Sciatic nerve (tissue), 2 donors: Measurements from ENCODE around the gene SLC37A1. TPM values are rescaled to one million over a fixed set of nuclear protein-coding genes. Genes with fewer than 3 reads are reported as not detected.
A peak's percentile ranks its signal among the peaks of the same experiment; 100 is the strongest.

Experiments used
- ATAC-seq: fragments of 200-7000 bp; cut with Tn5 transposase; one replicate; pipeline ENCODE4 v1.9.1; 2020; ENCODE audit warnings: mild to moderate bottlenecking, moderate library complexity
- DNase-seq: peaks from one replicate; pipeline ENCODE4 v3.0.0-alpha.2; 2020; ENCODE audit warnings: low spot score
- intact Hi-C: fragments of 100-400 bp; cut with DNase I; formaldehyde crosslinking; loops from one replicate; pipeline ENCODE4 v1.14.2; 2022
- total RNA-seq: library from RNA; stranded (reverse); fragmentation: NEBNext Ultra II Directional; extraction: Animal tissue kit (Norgen Biotek cat#: 25700); gene quantifications from one replicate; pipeline ENCODE4 v1.2.1, GENCODE V29; 2021
- donor health status: DM: no; HTN: no; CAD: no.
- donor health status: DM: no; HTN: no; CAD: no.

SLC37A1 gene
- total RNA-seq, 1 donor from 2014 or later = 7.4 TPM

- peak; percentile 18 for DNase-seq
- intact Hi-C loops = no loop called here
- ATAC-seq = no peak
These were observed 39.0 kb downstream of the SLC37A1 start for GRCh38 chr21:42552407-42553336.

GRCh38 chr21:42553435-42553834 is 39.8 kb downstream of the SLC37A1 start:
- DNase-seq (no peak), ATAC-seq (peak; percentile 80)
- intact Hi-C loops = no loop called here

GRCh38 chr21:42554251-42554961 is 40.8 kb downstream of the SLC37A1 start:
- ATAC-seq (no peak), DNase-seq (peak; percentile 27)
- intact Hi-C loops = no loop called here

- intact Hi-C loops = no loop called here
- DNase-seq (peak; percentile 49), ATAC-seq (no peak)
These were observed 42.2 kb downstream of the SLC37A1 start for GRCh38 chr21:42555756-42556438.

- DNase-seq = no peak
- intact Hi-C loops = no loop called here
- no peak for ATAC-seq
These were observed 42.8 kb downstream of the SLC37A1 start for GRCh38 chr21:42556476-42556875.

- peak; percentile 41 for DNase-seq
- intact Hi-C loops = no loop called here
- ATAC-seq = no peak
These were observed 43.3 kb downstream of the SLC37A1 start for GRCh38 chr21:42556960-42557359.

- ATAC-seq (no peak), DNase-seq (peak; percentile 21)
- intact Hi-C loops = no loop called here
These were observed 43.8 kb downstream of the SLC37A1 start for GRCh38 chr21:42557420-42557819.

- no peak for ATAC-seq
These were observed 44.7 kb downstream of the SLC37A1 start for GRCh38 chr21:42558368-42558767.

GRCh38 chr21:42558846-42559245 is 45.2 kb downstream of the SLC37A1 start:
- DNase-seq = peak; percentile 30
- intact Hi-C loops = no loop called here
- no peak for ATAC-seq

More at GRCh38 chr21:42558368-42558767, 44.7 kb downstream of the SLC37A1 start:
- intact Hi-C loops = no loop called here
- DNase-seq = no peak

GRCh38 chr21:42559326-42559725 is 45.7 kb downstream of the SLC37A1 start:
- DNase-seq (peak; percentile 42), ATAC-seq (no peak)
- intact Hi-C loops = no loop called here

- ATAC-seq (no peak), DNase-seq (peak; percentile 31)
- intact Hi-C loops = no loop called here
These were observed 47.0 kb downstream of the SLC37A1 start for GRCh38 chr21:42560517-42561179.

- DNase-seq (peak; percentile 41), ATAC-seq (no peak)
- intact Hi-C loops = no loop called here
These were observed 48.4 kb downstream of the SLC37A1 start for GRCh38 chr21:42561762-42562650.

GRCh38 chr21:42562816-42563215 is 49.2 kb downstream of the SLC37A1 start:
- ATAC-seq (no peak), DNase-seq (no peak)
- intact Hi-C loops = no loop called here

- intact Hi-C loops = no loop called here
- ATAC-seq (no peak), DNase-seq (no peak)
These were observed 49.6 kb downstream of the SLC37A1 start for GRCh38 chr21:42563261-42563660.

GRCh38 chr21:42563686-42564085 is 50.0 kb downstream of the SLC37A1 start:
- DNase-seq = peak; percentile 32
- intact Hi-C loops = no loop called here
- no peak for ATAC-seq

- ATAC-seq (no peak), DNase-seq (peak; percentile 40)
- intact Hi-C loops = no loop called here
These were observed 50.9 kb downstream of the SLC37A1 start for GRCh38 chr21:42564561-42564971.

- DNase-seq (peak; percentile 56), ATAC-seq (no peak)
These were observed 51.7 kb downstream of the SLC37A1 start for GRCh38 chr21:42565206-42565810.

More at GRCh38 chr21:42565206-42565810, 51.7 kb downstream of the SLC37A1 start:
- intact Hi-C loops = no loop called here
